Measurements from ENCODE around the gene STARD9. TPM values are rescaled to one million over a fixed set of nuclear protein-coding genes. Genes with fewer than 3 reads are reported as not detected.
A peak's percentile ranks its signal among the peaks of the same experiment; 100 is the strongest.

The STARD9 gene
- total RNA-seq, 4 donors from 2014 or later = 22.8 to 67.2 (median 25.2) TPM

DNA sequence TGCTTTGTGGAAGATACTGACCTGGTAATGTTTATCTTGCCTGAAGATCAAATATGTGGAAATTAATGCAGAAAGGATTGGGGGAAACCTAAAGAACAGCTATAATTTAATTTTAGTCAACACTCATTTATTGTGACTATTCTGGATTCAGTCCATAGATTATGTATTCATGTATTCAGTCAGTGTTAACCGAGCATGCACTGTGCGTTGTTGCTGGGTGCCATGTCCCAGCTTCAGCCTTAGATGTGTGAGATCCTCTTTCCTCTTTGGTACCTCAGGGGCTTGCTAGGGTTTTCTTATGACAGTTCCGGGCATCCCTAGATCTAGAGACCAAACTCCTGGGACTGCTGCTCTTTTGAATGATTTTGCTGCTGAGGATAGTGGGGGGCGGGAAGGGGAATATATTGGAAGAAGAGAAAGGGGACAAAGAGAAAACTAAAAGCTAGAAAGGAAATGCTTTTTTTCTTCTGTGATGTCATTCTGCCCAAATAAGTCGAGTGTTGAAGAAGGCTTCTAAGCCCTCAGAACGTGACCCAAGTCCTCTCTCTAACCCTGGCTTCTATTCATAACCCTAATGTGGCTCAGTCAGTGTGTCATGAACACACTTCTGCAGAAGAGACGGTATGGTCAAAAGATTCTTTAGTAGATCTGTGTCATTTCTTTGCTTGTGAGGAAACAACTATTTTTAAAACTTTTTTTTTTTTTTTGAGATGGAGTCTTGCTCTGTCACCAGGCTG, 33.5 kb downstream of the STARD9 start:
- TF ChIP-seq POLR2A (IDR thresholded peaks at IDR 0.05) = no peak
- TF ChIP-seq, protein P1, sequence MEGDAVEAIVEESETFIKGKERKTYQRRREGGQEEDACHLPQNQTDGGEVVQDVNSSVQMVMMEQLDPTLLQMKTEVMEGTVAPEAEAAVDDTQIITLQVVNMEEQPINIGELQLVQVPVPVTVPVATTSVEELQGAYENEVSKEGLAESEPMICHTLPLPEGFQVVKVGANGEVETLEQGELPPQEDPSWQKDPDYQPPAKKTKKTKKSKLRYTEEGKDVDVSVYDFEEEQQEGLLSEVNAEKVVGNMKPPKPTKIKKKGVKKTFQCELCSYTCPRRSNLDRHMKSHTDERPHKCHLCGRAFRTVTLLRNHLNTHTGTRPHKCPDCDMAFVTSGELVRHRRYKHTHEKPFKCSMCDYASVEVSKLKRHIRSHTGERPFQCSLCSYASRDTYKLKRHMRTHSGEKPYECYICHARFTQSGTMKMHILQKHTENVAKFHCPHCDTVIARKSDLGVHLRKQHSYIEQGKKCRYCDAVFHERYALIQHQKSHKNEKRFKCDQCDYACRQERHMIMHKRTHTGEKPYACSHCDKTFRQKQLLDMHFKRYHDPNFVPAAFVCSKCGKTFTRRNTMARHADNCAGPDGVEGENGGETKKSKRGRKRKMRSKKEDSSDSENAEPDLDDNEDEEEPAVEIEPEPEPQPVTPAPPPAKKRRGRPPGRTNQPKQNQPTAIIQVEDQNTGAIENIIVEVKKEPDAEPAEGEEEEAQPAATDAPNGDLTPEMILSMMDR (IDR thresholded peaks at IDR 0.05) = no peak
- Histone ChIP-seq H3K36me3 (no peaks in the 10 kb centered on the region), H3K27me3 (no peaks in the 10 kb centered on the region), H3K27ac (peak overlapping the region in 1 of 2 donors; percentile 43), H3K4me1 (peaks cover 0 to 7% of the 10 kb centered on the region in 2 donors), H3K9me3 (no peaks in the 10 kb centered on the region), H3K4me3 (no peak overlapping the region)
- intact Hi-C loops (cut with DNase I; ENCODE audit: low total_unique reads) = no loop called here
- no peak for DNase-seq

DNA sequence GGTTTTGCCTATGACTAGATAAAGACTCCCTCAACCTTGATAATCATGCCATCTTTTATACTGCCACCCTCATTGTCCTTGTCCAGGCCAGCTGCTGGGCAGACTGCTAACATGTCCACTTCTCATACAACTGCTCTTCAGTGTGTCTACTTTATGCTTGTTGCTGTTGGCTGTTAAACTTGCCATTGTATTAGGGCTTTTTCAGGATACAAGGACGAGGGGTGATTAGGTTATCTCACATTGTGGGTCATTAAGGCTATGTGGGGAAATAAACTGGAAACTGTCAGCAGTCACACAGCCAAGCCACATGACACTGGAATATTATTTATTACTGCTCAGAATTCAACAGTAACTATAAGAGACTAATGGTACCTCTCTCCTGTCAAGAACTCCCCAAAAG, 36.1 kb downstream of the STARD9 start:
- no peaks in the 10 kb centered on the region for H3K4me1 ChIP-seq
- intact Hi-C loops (cut with DNase I; ENCODE audit: low total_unique reads) = no loop called here

DNA sequence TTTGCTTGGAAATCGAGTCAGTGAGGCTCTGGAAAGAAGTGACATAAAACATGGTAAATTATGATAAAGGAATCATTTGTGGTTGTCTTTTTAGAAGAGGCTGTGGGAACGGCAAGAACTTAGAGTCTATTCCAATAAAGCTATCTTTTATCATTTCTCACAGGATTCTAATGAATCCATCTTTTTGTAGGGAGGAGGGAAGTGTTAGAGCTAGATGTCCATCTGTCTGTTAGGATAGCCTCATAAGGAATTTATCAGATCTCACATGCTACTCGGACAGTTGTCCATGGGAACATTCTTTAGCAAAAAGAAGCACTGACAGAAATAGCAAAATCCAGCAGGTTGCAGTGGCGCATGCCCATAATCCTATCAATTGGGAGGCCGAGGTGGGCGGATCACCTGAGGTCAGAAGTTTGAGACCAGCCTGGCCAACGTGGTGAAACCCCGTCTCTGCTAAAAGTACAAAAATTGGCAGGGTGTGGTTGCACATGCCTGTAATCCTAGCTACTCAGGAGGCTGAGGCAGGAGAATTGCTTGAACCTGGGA, 37.0 kb downstream of the STARD9 start:
- no peaks in the 10 kb centered on the region for H3K9me3 ChIP-seq
- no peak for DNase-seq
- intact Hi-C loops (cut with DNase I; ENCODE audit: low total_unique reads) = no loop called here
- TF ChIP-seq, protein P1 (IDR thresholded peaks at IDR 0.05) = no peak
- no peak for TF ChIP-seq POLR2A (IDR thresholded peaks at IDR 0.05)
- no peaks in the 10 kb centered on the region for H3K36me3 ChIP-seq
- H3K4me1 ChIP-seq = no peaks in the 10 kb centered on the region
- no peaks in the 10 kb centered on the region for H3K27me3 ChIP-seq
- no peak overlapping the region for H3K27ac ChIP-seq
- H3K4me3 ChIP-seq = no peak overlapping the region

More for the DNA sequence above, 36.1 kb downstream of the STARD9 start:
- Histone ChIP-seq H3K27me3 (no peaks in the 10 kb centered on the region), H3K36me3 (no peaks in the 10 kb centered on the region), H3K9me3 (no peaks in the 10 kb centered on the region), H3K4me3 (no peak overlapping the region), H3K27ac (no peak overlapping the region)
- DNase-seq = no peak
- TF ChIP-seq, protein P1 (IDR thresholded peaks at IDR 0.05) = no peak
- no peak for TF ChIP-seq POLR2A (IDR thresholded peaks at IDR 0.05)

DNA sequence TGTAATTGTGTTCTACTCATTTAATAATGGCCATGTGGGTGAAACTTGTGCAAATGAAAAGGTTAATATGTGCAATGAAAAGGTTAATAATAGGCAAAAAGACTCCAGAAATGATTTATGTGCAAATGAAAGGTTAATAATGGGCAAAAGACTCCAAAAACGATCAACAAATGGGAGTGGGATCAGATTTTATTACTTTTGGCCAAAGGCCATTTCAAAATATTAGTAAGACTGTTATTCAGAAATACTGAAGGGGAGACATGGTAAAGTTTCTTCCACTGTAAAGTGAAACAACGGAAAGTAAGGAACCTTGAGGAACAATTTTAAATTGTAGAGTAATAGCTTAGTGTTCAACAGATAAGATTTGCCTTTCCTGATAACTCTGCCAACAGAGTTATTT, 40.7 kb downstream of the STARD9 start:
- Histone ChIP-seq H3K4me3 (no peak overlapping the region), H3K27ac (peak overlapping the region in 1 of 2 donors; percentile 38), H3K36me3 (no peaks in the 10 kb centered on the region), H3K27me3 (no peaks in the 10 kb centered on the region), H3K4me1 (no peaks in the 10 kb centered on the region), H3K9me3 (no peaks in the 10 kb centered on the region)
- DNase-seq = no peak
- intact Hi-C loops (cut with DNase I; ENCODE audit: low total_unique reads) = no loop called here
- TF ChIP-seq POLR2A (IDR thresholded peaks at IDR 0.05) = no peak
- TF ChIP-seq, protein P1 (IDR thresholded peaks at IDR 0.05) = no peak

DNA sequence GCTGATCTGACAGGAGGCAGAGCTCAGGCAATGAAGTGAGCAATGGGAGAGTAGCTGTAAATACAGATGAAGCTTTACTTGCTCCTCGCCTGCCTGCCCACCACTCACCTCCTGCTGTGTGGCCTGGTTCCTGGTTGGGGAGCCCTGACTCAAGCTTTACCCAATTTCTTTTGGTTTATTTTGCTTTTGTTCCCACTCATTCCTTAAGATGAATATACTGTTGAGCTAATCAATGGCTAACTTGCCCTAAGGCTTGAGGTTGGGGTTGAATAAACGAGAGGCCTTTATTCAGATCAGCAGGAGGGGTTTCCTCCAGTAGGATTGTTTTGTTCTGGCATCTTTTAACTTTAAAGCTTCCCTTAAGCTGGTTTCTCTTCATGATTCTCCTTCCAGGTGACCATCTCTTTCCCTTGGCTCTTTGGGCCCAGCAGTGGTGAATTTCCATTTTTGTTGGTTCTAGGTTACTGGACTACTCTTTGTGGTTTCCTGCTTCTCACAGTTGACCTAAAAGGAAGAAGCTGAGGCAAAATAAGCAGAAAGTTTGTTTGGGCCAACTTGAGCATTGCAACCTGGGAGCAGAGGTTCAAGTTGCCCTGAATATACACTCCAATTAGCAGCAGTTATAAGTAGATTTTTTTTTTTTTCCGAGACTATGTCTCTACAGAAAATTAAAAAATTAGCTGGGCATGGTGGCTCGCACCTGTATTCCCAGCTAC, 44.4 kb downstream of the STARD9 start:
- TF ChIP-seq, protein P1 (IDR thresholded peaks at IDR 0.05) = no peak
- no peak for TF ChIP-seq POLR2A (IDR thresholded peaks at IDR 0.05)
- DNase-seq = no peak
- H3K4me3 ChIP-seq = no peak overlapping the region
- H3K27ac ChIP-seq = no peak overlapping the region
- H3K9me3 ChIP-seq = no peaks in the 10 kb centered on the region
- no peaks in the 10 kb centered on the region for H3K4me1 ChIP-seq
- intact Hi-C loops (cut with DNase I; ENCODE audit: low total_unique reads) = no loop called here
- H3K36me3 ChIP-seq = no peaks in the 10 kb centered on the region
- H3K27me3 ChIP-seq = no peaks in the 10 kb centered on the region

Measured in uterus (tissue), 4 donors.